HCT116 (cell line): ENCODE results near the gene C2orf76. TPM values are rescaled to one million over a fixed set of nuclear protein-coding genes. Genes with fewer than 3 reads are reported as not detected.

Source experiments
- ATAC-seq: fragments of 200-7000 bp; cut with Tn5 transposase; 2 replicates; pipeline ENCODE4 v1.9.1; 2020; ENCODE audit warnings: mild to moderate bottlenecking, moderate library complexity
- BruUV-seq: library from RNA; stranded (reverse); fragments of 400-500 nt; replicated peaks from 2 replicates; lab custom pipeline; 2021; lab: Mats Ljungman, UMichigan
- CTCF ChIA-PET: fragments of 300-600 bp; sonication (Branson Sonifier 250); formaldehyde crosslinking; loops from one replicate; lab custom pipeline; 2021; ENCODE audit warnings: antibody characterized with exemption; lab: Charles Lee
- POLR2A ChIA-PET: fragments of 300-600, 350-600 bp; sonication (Branson Sonifier 250); formaldehyde crosslinking; loops from one replicate; lab custom pipeline; 2021; ENCODE audit warnings: antibody characterized with exemption; lab: Charles Lee
- RAD21 ChIA-PET, 2 experiments: fragments of 300-600 bp; sonication (Branson Sonifier 250); formaldehyde crosslinking; loops; one replicate each; lab custom pipeline; 2023; ENCODE audit warnings: low total read pairs in 2 of 2; ENCODE audit not compliant: uncharacterized antibody in 2 of 2, unreplicated experiment in 2 of 2, low non-redundant PET in 1 of 2; lab: Charles Lee
- DNase-seq: peaks from one replicate; pipeline ENCODE4 v3.0.0-alpha.2; 2010; ENCODE audit warnings: low read depth, low spot score
- H2AFZ ChIP-seq: fragments of 200-600 bp; shearing (Covaris generic), sonication (generic); 2 replicates; pipeline ENCODE4 v1.6.1; 2017; ENCODE audit warnings: low read depth, mixed run types, mixed read lengths, antibody characterized with exemption, low read length; ENCODE audit not compliant: poor library complexity, severe bottlenecking
- H3K27ac ChIP-seq: 2 replicates; pipeline ENCODE4 v1.5.1; 2012; ENCODE audit warnings: low read depth, low read length
- H3K27me3 ChIP-seq: fragments of 200-600 bp; sonication (generic); 2 replicates; pipeline ENCODE4 v1.6.1; 2016; ENCODE audit warnings: mixed run types, low read length, mixed read lengths; ENCODE audit not compliant: insufficient read depth
- H3K36me3 ChIP-seq, 2 experiments: fragments of 200-500 bp in 1 of 2; fragments of 200-600 bp in 1 of 2; sonication (Bioruptor generic) in 1 of 2; sonication (generic) in 1 of 2; 2 replicates each; pipeline versions ENCODE4 v1.5.1 to v1.6.1; 2014 to 2016; ENCODE audit warnings: low read length in 2 of 2, inconsistent platforms in 1 of 2, mixed read lengths in 1 of 2, mixed run types in 1 of 2; ENCODE audit not compliant: insufficient read depth in 2 of 2, control insufficient read depth in 1 of 2
- H3K4me1 ChIP-seq, 2 experiments: fragments of 200-600 bp in 1 of 2; sonication (generic) in 1 of 2; 2 replicates each; pipeline versions ENCODE4 v1.5.1 to v1.6.1; 2012 to 2017; ENCODE audit warnings: low read length in 2 of 2, inconsistent platforms in 1 of 2, mild to moderate bottlenecking in 1 of 2, mixed read lengths in 1 of 2, mixed run types in 1 of 2, moderate library complexity in 1 of 2; ENCODE audit not compliant: insufficient read depth in 2 of 2, control insufficient read depth in 1 of 2
- H3K4me2 ChIP-seq: fragments of 200-600 bp; sonication (generic); 2 replicates; pipeline ENCODE4 v1.6.1; 2017; ENCODE audit warnings: mixed run types, low read length, mixed read lengths
- H3K4me3 ChIP-seq, 2 experiments: fragments of 200-600 bp in 1 of 2; sonication (generic) in 1 of 2; replicated peaks in 1 of 2; 2 replicates each; pipeline ENCODE4 v1.5.1; 2011 to 2016; ENCODE audit warnings: low read length in 2 of 2, control low read depth in 1 of 2, low read depth in 1 of 2, mild to moderate bottlenecking in 1 of 2, mixed read lengths in 1 of 2, mixed run types in 1 of 2
- H3K79me2 ChIP-seq: fragments of 200-600 bp; sonication (generic); 2 replicates; pipeline ENCODE4 v1.6.1; 2017; ENCODE audit warnings: mild to moderate bottlenecking, mixed run types, low read length, moderate library complexity, mixed read lengths; ENCODE audit not compliant: insufficient read depth
- H3K9ac ChIP-seq: fragments of 200-600 bp; sonication (generic); 2 replicates; pipeline ENCODE4 v1.6.1; 2016; ENCODE audit warnings: low read length, mixed read lengths
- H3K9me2 ChIP-seq: fragments of 200-600 bp; sonication (generic), shearing (Covaris generic); 2 replicates; pipeline ENCODE4 v1.6.1; 2017; ENCODE audit warnings: mixed run types, mild to moderate bottlenecking, moderate library complexity; ENCODE audit not compliant: insufficient read depth
- H3K9me3 ChIP-seq, 2 experiments: fragments of 200-500 bp in 1 of 2; fragments of 200-600 bp in 1 of 2; sonication (Bioruptor generic) in 1 of 2; sonication (generic) in 1 of 2; 2 replicates each; pipeline ENCODE4 v1.6.1; 2014 to 2017; ENCODE audit warnings: low read length in 2 of 2, mixed read lengths in 2 of 2, inconsistent platforms in 1 of 2, low read depth in 1 of 2, mild to moderate bottlenecking in 1 of 2, mixed run types in 1 of 2, moderate library complexity in 1 of 2; ENCODE audit not compliant: control insufficient read depth in 1 of 2, insufficient read depth in 1 of 2
- H4K20me1 ChIP-seq: fragments of 200-600 bp; sonication (generic), shearing (Covaris generic); 2 replicates; pipeline ENCODE4 v1.6.1; 2017; ENCODE audit warnings: mixed run types, mild to moderate bottlenecking, moderate library complexity; ENCODE audit not compliant: insufficient read depth
- EGR1 ChIP-seq: IDR thresholded peaks from 2 replicates; pipeline ENCODE4 v1.6.1; 2012; ENCODE audit warnings: low read depth
- ELF1 ChIP-seq: IDR thresholded peaks from 2 replicates; pipeline ENCODE4 v1.6.1; 2012; ENCODE audit warnings: low read depth, borderline replicate concordance
- FOSL1 ChIP-seq: IDR thresholded peaks from 2 replicates; pipeline ENCODE4 v1.6.1; 2012; ENCODE audit warnings: low read depth
- JUND ChIP-seq: IDR thresholded peaks from 2 replicates; pipeline ENCODE4 v1.6.1; 2012
- POLR2A ChIP-seq: IDR thresholded peaks from 2 replicates; pipeline ENCODE4 v1.7.0; 2011; ENCODE audit warnings: borderline replicate concordance; ENCODE audit not compliant: insufficient read depth, insufficient read length; ENCODE audit errors: extremely low read depth
- POLR2AphosphoS5 ChIP-seq: IDR thresholded peaks from 2 replicates; pipeline ENCODE4 v1.6.1; 2011; ENCODE audit warnings: mild to moderate bottlenecking, low read depth, low read length, moderate library complexity
- RAD21 ChIP-seq: IDR thresholded peaks from 2 replicates; pipeline ENCODE4 v1.6.1; 2012; ENCODE audit warnings: low read depth, mild to moderate bottlenecking
- SIN3A ChIP-seq: IDR thresholded peaks from 2 replicates; pipeline ENCODE4 v1.6.1; 2012; ENCODE audit warnings: low read depth
- SP1 ChIP-seq: IDR thresholded peaks from 2 replicates; pipeline ENCODE4 v1.6.1; 2012; ENCODE audit warnings: low read depth
- SRF ChIP-seq: IDR thresholded peaks from 2 replicates; pipeline ENCODE4 v1.6.1; 2012; ENCODE audit warnings: low read depth
- TCF7L2 ChIP-seq: IDR thresholded peaks from 2 replicates; pipeline ENCODE4 v1.7.0; 2011; ENCODE audit warnings: borderline replicate concordance, inconsistent platforms; ENCODE audit not compliant: insufficient read depth, insufficient read length; ENCODE audit errors: extremely low read depth
- ZNF274 ChIP-seq: fragments of 200-500 bp; sonication (Bioruptor generic); IDR thresholded peaks from 2 replicates; pipeline ENCODE4 v1.6.1; 2014; ENCODE audit warnings: mild to moderate bottlenecking, low read depth, low read length, inconsistent platforms
- intact Hi-C: fragments of 100-400 bp; cut with micrococcal nuclease; formaldehyde crosslinking; loops from 2 replicates; pipeline ENCODE4 v1.10.0; 2022
- total RNA-seq: library from RNA; stranded (reverse); gene quantifications from one replicate; pipeline ENCODE4 v1.2.1, GENCODE V29; 2021; ENCODE audit not compliant: unreplicated experiment
- TF ChIP-seq, protein P1 (sequence below): IDR thresholded peaks from 2 replicates; pipeline ENCODE4 v1.6.1; 2012
- TF ChIP-seq, protein P2 (sequence below), 3 experiments: fragments of 200-600 bp in 1 of 3; sonication (generic) in 1 of 3; IDR thresholded peaks in 2 of 3; conservative IDR thresholded peaks in 1 of 3; 2 replicates each; pipeline ENCODE4 v1.5.1; 2012 to 2017; ENCODE audit warnings: low read depth in 2 of 3, low read length in 2 of 3, antibody characterized with exemption in 1 of 3, borderline replicate concordance in 1 of 3, control low read depth in 1 of 3, mild to moderate bottlenecking in 1 of 3, mixed read lengths in 1 of 3, mixed run types in 1 of 3, moderate library complexity in 1 of 3; ENCODE audit not compliant: insufficient read depth in 1 of 3
- TF ChIP-seq, protein P3 (sequence below): IDR thresholded peaks from 2 replicates; pipeline ENCODE4 v1.6.1; 2012

Gene C2orf76
- total RNA-seq, 1 experiment from 2014 or later, result 10.5 TPM

DNA sequence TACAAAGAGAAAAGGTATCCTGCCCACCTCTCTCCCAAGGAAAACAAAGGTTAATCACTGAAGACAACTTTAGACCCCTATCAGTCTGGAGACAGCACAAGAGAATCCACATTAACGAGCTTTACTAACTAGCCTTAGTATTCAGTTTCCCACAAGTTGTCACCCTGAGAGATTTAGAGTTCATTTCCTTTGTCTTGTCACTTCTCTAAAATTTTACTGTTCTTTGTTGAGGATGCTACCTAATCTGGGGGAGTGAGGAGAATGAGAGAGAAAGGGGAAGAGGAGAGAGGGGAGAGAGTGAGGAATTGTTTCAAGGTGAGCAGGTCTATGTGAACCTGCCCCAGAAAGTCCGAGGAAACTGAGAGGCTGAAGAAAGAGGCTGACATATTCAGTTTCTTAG is 28.4 kb downstream of the C2orf76 start:
- DNase-seq (no peak), ATAC-seq (no peak)
- Histone ChIP-seq H3K9me2 (no peaks in the 10 kb centered on the region), H2AFZ (no peak overlapping the region), H3K27me3 (no peaks in the 10 kb centered on the region), H3K79me2 (no peaks in the 10 kb centered on the region), H3K4me1 (no peaks in the 10 kb centered on the region), H3K9ac (no peak overlapping the region), H3K27ac (no peak overlapping the region), H3K9me3 (no peaks in the 10 kb centered on the region), H3K4me2 (no peak overlapping the region), H3K4me3 (no peak overlapping the region), H4K20me1 (no peaks in the 10 kb centered on the region), H3K36me3 (0 out of 4 replicates have a peak, but pooled peaks cover 0 to 4% of the 10 kb centered on the region in 2 experiments)
- ChIA-PET POLR2A (no interaction called here), CTCF (no interaction called here), RAD21 (no interaction called here)
- intact Hi-C loops, result no loop called here
- no TSS peak for BruUV-seq
- no peak for TF ChIP-seq RAD21
- TF ChIP-seq POLR2A, result no peak
- TF ChIP-seq, protein P1, sequence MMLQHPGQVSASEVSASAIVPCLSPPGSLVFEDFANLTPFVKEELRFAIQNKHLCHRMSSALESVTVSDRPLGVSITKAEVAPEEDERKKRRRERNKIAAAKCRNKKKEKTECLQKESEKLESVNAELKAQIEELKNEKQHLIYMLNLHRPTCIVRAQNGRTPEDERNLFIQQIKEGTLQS, result no peak
- no peak for TF ChIP-seq EGR1
- TF ChIP-seq SRF, result no peak
- no peak for TF ChIP-seq ELF1
- TF ChIP-seq JUND, result no peak
- TF ChIP-seq SP1, result no peak
- TF ChIP-seq, protein P2, sequence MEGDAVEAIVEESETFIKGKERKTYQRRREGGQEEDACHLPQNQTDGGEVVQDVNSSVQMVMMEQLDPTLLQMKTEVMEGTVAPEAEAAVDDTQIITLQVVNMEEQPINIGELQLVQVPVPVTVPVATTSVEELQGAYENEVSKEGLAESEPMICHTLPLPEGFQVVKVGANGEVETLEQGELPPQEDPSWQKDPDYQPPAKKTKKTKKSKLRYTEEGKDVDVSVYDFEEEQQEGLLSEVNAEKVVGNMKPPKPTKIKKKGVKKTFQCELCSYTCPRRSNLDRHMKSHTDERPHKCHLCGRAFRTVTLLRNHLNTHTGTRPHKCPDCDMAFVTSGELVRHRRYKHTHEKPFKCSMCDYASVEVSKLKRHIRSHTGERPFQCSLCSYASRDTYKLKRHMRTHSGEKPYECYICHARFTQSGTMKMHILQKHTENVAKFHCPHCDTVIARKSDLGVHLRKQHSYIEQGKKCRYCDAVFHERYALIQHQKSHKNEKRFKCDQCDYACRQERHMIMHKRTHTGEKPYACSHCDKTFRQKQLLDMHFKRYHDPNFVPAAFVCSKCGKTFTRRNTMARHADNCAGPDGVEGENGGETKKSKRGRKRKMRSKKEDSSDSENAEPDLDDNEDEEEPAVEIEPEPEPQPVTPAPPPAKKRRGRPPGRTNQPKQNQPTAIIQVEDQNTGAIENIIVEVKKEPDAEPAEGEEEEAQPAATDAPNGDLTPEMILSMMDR (IDR thresholded peaks at IDR 0.05 in 2 of 3, conservative IDR thresholded peaks at IDR 0.05 in 1 of 3; ENCODE audit: borderline replicate concordance in 1 of 3, insufficient read depth in 1 of 3, low read depth in 2 of 3, low read length in 2 of 3), result no peak

DNA sequence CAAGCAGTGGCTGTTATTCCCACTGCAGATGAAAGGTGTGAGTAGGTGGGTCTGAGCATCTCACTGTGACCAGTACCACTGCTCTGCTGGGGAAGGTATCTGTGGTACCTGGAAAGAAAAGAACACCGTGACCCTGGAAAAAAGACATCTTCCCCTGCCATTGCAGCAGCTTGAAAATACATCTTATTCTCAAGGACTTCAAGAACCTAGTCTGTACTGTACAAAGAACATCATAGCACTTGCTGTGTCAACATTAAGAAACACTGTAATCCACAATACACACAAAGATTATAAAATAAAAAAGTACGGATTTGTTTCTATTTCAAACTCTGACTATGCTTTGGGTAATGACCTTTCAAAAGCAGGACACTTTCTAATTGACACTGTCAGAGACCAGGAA is 28.9 kb downstream of the C2orf76 start:
- no peak for DNase-seq
- H3K4me2 ChIP-seq, result no peak overlapping the region
- H3K9ac ChIP-seq, result no peak overlapping the region
- no peaks in the 10 kb centered on the region for H3K9me2 ChIP-seq
- no peaks in the 10 kb centered on the region for H3K4me1 ChIP-seq
- H3K36me3 ChIP-seq, result 0 out of 4 replicates have a peak, but pooled peaks cover 0 to 4% of the 10 kb centered on the region in 2 experiments
- H3K79me2 ChIP-seq, result no peaks in the 10 kb centered on the region
- H3K9me3 ChIP-seq, result no peaks in the 10 kb centered on the region
- H3K27me3 ChIP-seq, result no peaks in the 10 kb centered on the region
- TSS peak; percentile 35 for BruUV-seq
- intact Hi-C loops, result no loop called here
- H3K4me3 ChIP-seq, result no peak overlapping the region
- ATAC-seq, result no peak
- H3K27ac ChIP-seq, result no peak overlapping the region
- CTCF ChIA-PET, result no interaction called here
- RAD21 ChIA-PET, result no interaction called here
- TF ChIP-seq ELF1, result no peak
- TF ChIP-seq RAD21, result no peak
- TF ChIP-seq POLR2AphosphoS5, result no peak
- TF ChIP-seq FOSL1, result no peak
- TF ChIP-seq, protein P2 (IDR thresholded peaks at IDR 0.05 in 2 of 3, conservative IDR thresholded peaks at IDR 0.05 in 1 of 3; ENCODE audit: borderline replicate concordance in 1 of 3, insufficient read depth in 1 of 3, low read depth in 2 of 3, low read length in 2 of 3), result no peak
- TF ChIP-seq SP1, result no peak
- TF ChIP-seq, protein P3, sequence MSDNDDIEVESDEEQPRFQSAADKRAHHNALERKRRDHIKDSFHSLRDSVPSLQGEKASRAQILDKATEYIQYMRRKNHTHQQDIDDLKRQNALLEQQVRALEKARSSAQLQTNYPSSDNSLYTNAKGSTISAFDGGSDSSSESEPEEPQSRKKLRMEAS, result no peak
- no peak for TF ChIP-seq SIN3A
- TF ChIP-seq, protein P1, result no peak
- TF ChIP-seq ZNF274, result no peak
- no peak for TF ChIP-seq TCF7L2
- TF ChIP-seq, all 23 proteins: peak for 0
- POLR2A ChIA-PET, result no interaction called here
- no peak overlapping the region for H2AFZ ChIP-seq
- no peaks in the 10 kb centered on the region for H4K20me1 ChIP-seq
